Posterior cingulate gyrus (tissue), 11 donors: ENCODE data around the gene NUP50.

Experiments
- DNase-seq, 10 donors: peaks; one replicate each; pipeline versions ENCODE4 v3.0.0 to v3.0.0-alpha.2; 2020 to 2021; ENCODE audit warnings: mixed read lengths in 3 of 10
- intact Hi-C: fragments of 100-400 bp; cut with DNase I; formaldehyde crosslinking; loops from one replicate; pipeline ENCODE4 v1.15.1; 2023

NUP50 gene

GRCh38 chr22:45224988-45225731 lies 61.4 kb downstream of the NUP50 start:
- intact Hi-C loops: loop anchor here (1.0 kb wide), 1 partner anchor 13 kb away; no protein-coding TSS in a partner anchor
- peak; percentile 78 to 98 (median 91) for DNase-seq

- intact Hi-C loops: loop anchor here (1.0 kb wide), 1 partner anchor 14 kb away; no protein-coding TSS in a partner anchor
- peak in 6 of 10 donors; percentile 58 to 92 (median 74) for DNase-seq
Measured at GRCh38 chr22:45225732-45226502, 62.2 kb downstream of the NUP50 start.

GRCh38 chr22:45226503-45227186 lies 62.9 kb downstream of the NUP50 start:
- intact Hi-C loops: no loop called here
- DNase-seq: peak in 7 of 10 donors; percentile 65 to 96 (median 72)

- intact Hi-C loops: no loop called here
- DNase-seq: peak in 9 of 10 donors; percentile 57 to 97 (median 78)
Measured at GRCh38 chr22:45227645-45228400, 64.1 kb downstream of the NUP50 start.

- peak in 1 of 10 donors; percentile 66 for DNase-seq
- intact Hi-C loops: no loop called here
Measured at GRCh38 chr22:45228401-45228754, 64.7 kb downstream of the NUP50 start.

GRCh38 chr22:45229181-45229580 lies 65.5 kb downstream of the NUP50 start:
- intact Hi-C loops: no loop called here
- peak in 2 of 10 donors; percentile 33 to 65 for DNase-seq

GRCh38 chr22:45230026-45230721 lies 66.4 kb downstream of the NUP50 start:
- DNase-seq: peak in 2 of 10 donors; percentile 62 to 72
- intact Hi-C loops: loop anchor here (10.0 kb wide), 1 partner anchor 65 kb away; the partner anchor contains the start of gene NUP50

GRCh38 chr22:45231293-45231692 lies 67.6 kb downstream of the NUP50 start:
- DNase-seq: peak in 1 of 10 donors; percentile 26
- intact Hi-C loops: loop anchor here (10.0 kb wide), 1 partner anchor 66 kb away; the partner anchor contains the start of gene NUP50

GRCh38 chr22:45233386-45233785 lies 69.7 kb downstream of the NUP50 start:
- intact Hi-C loops: loop anchor here (10.0 kb wide), 1 partner anchor 69 kb away; the partner anchor contains the start of gene NUP50
- peak in 2 of 10 donors; percentile 53 to 63 for DNase-seq

- DNase-seq: peak in 1 of 10 donors; percentile 57
- intact Hi-C loops: loop anchor here (10.0 kb wide), 1 partner anchor 69 kb away; the partner anchor contains the start of gene NUP50
Measured at GRCh38 chr22:45233827-45234226, 70.1 kb downstream of the NUP50 start.

- peak in 4 of 10 donors; percentile 24 to 89 (median 75) for DNase-seq
- intact Hi-C loops: loop anchor here (10.0 kb wide), 1 partner anchor 70 kb away; the partner anchor contains the start of gene NUP50
Measured at GRCh38 chr22:45235101-45235777, 71.5 kb downstream of the NUP50 start.

- intact Hi-C loops: loop anchor here (10.0 kb wide), 1 partner anchor 71 kb away; the partner anchor contains the start of gene NUP50
- DNase-seq: peak in 1 of 10 donors; percentile 77
Measured at GRCh38 chr22:45235851-45236342, 72.2 kb downstream of the NUP50 start.

GRCh38 chr22:45237065-45237990 lies 73.6 kb downstream of the NUP50 start:
- intact Hi-C loops: loop anchor here (10.0 kb wide), 1 partner anchor 73 kb away; the partner anchor contains the start of gene NUP50
- no peak for DNase-seq
